Measurements from ENCODE around the gene RINL.
A peak's percentile ranks its signal among the peaks of the same experiment; 100 is the strongest.

The RINL gene

GRCh38 chr19:38840583-38840968 is 37.5 kb downstream of the RINL start:
- no peak for TF ChIP-seq CTCF (IDR thresholded peaks at IDR 0.05)
- Mint-ChIP-seq H3K9me3 (no peaks in the 10 kb centered on the region), H3K27ac (peak overlapping the region; percentile 39), H3K27me3 (ENCODE audit: low read depth, poor library complexity) (peaks cover 7% of the 10 kb centered on the region), H3K4me3 (no peak overlapping the region), H3K36me3 (ENCODE audit: low read depth) (peaks cover 82% of the 10 kb centered on the region), H3K4me1 (peaks cover 22% of the 10 kb centered on the region)
- DNase-seq = no peak

- no peaks in the 10 kb centered on the region for H3K9me3 Mint-ChIP-seq
- peaks cover 7% of the 10 kb centered on the region for H3K27me3 Mint-ChIP-seq (ENCODE audit: low read depth, poor library complexity)
- H3K27ac Mint-ChIP-seq = peak overlapping the region; percentile 54
- TF ChIP-seq CTCF (IDR thresholded peaks at IDR 0.05) = no peak
- peaks cover 17% of the 10 kb centered on the region for H3K4me1 Mint-ChIP-seq
- DNase-seq = no peak
- peaks cover 76% of the 10 kb centered on the region for H3K36me3 Mint-ChIP-seq (ENCODE audit: low read depth)
- H3K4me3 Mint-ChIP-seq = no peak overlapping the region
Observed at GRCh38 chr19:38839816-38840582, 38.1 kb downstream of the RINL start.

- Mint-ChIP-seq H3K27ac (peak overlapping the region; percentile 96), H3K36me3 (ENCODE audit: low read depth) (peaks cover 72% of the 10 kb centered on the region), H3K9me3 (no peaks in the 10 kb centered on the region), H3K27me3 (ENCODE audit: low read depth, poor library complexity) (peaks cover 7% of the 10 kb centered on the region), H3K4me3 (no peak overlapping the region), H3K4me1 (peaks cover 14% of the 10 kb centered on the region)
- no peak for TF ChIP-seq CTCF (IDR thresholded peaks at IDR 0.05)
- no peak for DNase-seq
Observed at GRCh38 chr19:38838986-38839761, 38.9 kb downstream of the RINL start.

GRCh38 chr19:38838208-38838985 is 39.7 kb downstream of the RINL start:
- peaks cover 9% of the 10 kb centered on the region for H3K4me1 Mint-ChIP-seq
- TF ChIP-seq CTCF (IDR thresholded peaks at IDR 0.05) = no peak
- H3K4me3 Mint-ChIP-seq = no peak overlapping the region
- peak overlapping the region; percentile 96 for H3K27ac Mint-ChIP-seq
- H3K36me3 Mint-ChIP-seq (ENCODE audit: low read depth) = peaks cover 70% of the 10 kb centered on the region
- H3K9me3 Mint-ChIP-seq = no peaks in the 10 kb centered on the region
- H3K27me3 Mint-ChIP-seq (ENCODE audit: low read depth, poor library complexity) = peaks cover 7% of the 10 kb centered on the region
- DNase-seq = no peak

GRCh38 chr19:38837656-38838121 is 40.4 kb downstream of the RINL start:
- Mint-ChIP-seq H3K9me3 (no peaks in the 10 kb centered on the region), H3K27ac (peak overlapping the region; percentile 66)
- DNase-seq = no peak

More at GRCh38 chr19:38837656-38838121, 40.4 kb downstream of the RINL start:
- Mint-ChIP-seq H3K4me1 (peaks cover 14% of the 10 kb centered on the region), H3K36me3 (ENCODE audit: low read depth) (peaks cover 70% of the 10 kb centered on the region), H3K4me3 (no peak overlapping the region), H3K27me3 (ENCODE audit: low read depth, poor library complexity) (peaks cover 7% of the 10 kb centered on the region)
- no peak for TF ChIP-seq CTCF (IDR thresholded peaks at IDR 0.05)
